Activated CD4-positive, alpha-beta T cell treated with anti-CD3 and anti-CD28 coated beads for 36 hours (primary cell): ENCODE results near the gene PNMA5. TPM values are rescaled to one million over a fixed set of nuclear protein-coding genes. Genes with fewer than 3 reads are reported as not detected.
"Not testable (repeated sequence)": the region's sequence is repeated elsewhere in the genome, so short reads cannot be mapped to it uniquely, and the experiment has no call there.

ENCODE experiments used
- ATAC-seq: fragments of 200-7000 bp; cut with Tn5 transposase; one replicate; pipeline ENCODE4 v1.10.0; 2021; ENCODE audit warnings: mild to moderate bottlenecking, moderate library complexity
- CTCF ChIA-PET: fragments of 350-600 bp; sonication (Branson Sonifier 250); formaldehyde crosslinking; loops from one replicate; lab custom pipeline; 2021; ENCODE audit warnings: antibody characterized with exemption; lab: Charles Lee
- POLR2A ChIA-PET: fragments of 350-600 bp; sonication (Branson Sonifier 250); formaldehyde crosslinking; loops from one replicate; lab custom pipeline; 2021; ENCODE audit warnings: antibody characterized with exemption, inconsistent platforms; lab: Charles Lee
- DNase-seq: peaks from one replicate; pipeline ENCODE4 v3.0.0-alpha.2; 2020
- H3K27ac Mint-ChIP-seq: one replicate; pipeline ENCODE4 v1.8.0; 2021; ENCODE audit warnings: mixed read lengths
- H3K27me3 Mint-ChIP-seq: one replicate; pipeline ENCODE4 v1.8.0; 2021; ENCODE audit warnings: mixed read lengths
- H3K36me3 Mint-ChIP-seq: one replicate; pipeline ENCODE4 v1.8.0; 2021; ENCODE audit warnings: low read depth, mixed read lengths
- H3K4me1 Mint-ChIP-seq: one replicate; pipeline ENCODE4 v1.8.0; 2021; ENCODE audit warnings: mixed read lengths
- H3K4me3 Mint-ChIP-seq: one replicate; pipeline ENCODE4 v1.8.0; 2021; ENCODE audit warnings: mild to moderate bottlenecking, moderate library complexity, mixed read lengths
- H3K9me3 Mint-ChIP-seq: one replicate; pipeline ENCODE4 v1.8.0; 2021; ENCODE audit warnings: low read depth, mixed read lengths
- intact Hi-C, 2 experiments: fragments of 100-400 bp; cut with DNase I in 1 of 2; cut with micrococcal nuclease in 1 of 2; formaldehyde crosslinking; loops; one replicate each; pipeline versions ENCODE4 v1.14.2 to v1.15.1; 2022 to 2024; cut with DNase I, micrococcal nuclease
- total RNA-seq, 2 experiments: library from RNA; stranded (reverse); gene quantifications; one replicate each; pipeline ENCODE4 v1.2.3, GENCODE V29; 2021

PNMA5 gene
- total RNA-seq, 2 experiments from 2014 or later, result 0.05 TPM; not detected in 1

- H3K4me1 Mint-ChIP-seq, result peaks cover 5% of the 10 kb centered on the region
- ChIA-PET POLR2A (no interaction called here), CTCF (no interaction called here)
- no peaks in the 10 kb centered on the region for H3K9me3 Mint-ChIP-seq
- no peak overlapping the region for H3K27ac Mint-ChIP-seq
- ATAC-seq (no peak), DNase-seq (no peak)
- intact Hi-C loops, result no loop called here
- no peaks in the 10 kb centered on the region for H3K27me3 Mint-ChIP-seq
- H3K36me3 Mint-ChIP-seq, result no peaks in the 10 kb centered on the region
- H3K4me3 Mint-ChIP-seq, result no peak overlapping the region
Measured at GRCh38 chrX:152997337-152997736, 3.4 kb upstream of the PNMA5 start.

- ChIA-PET CTCF (no interaction called here), POLR2A (no interaction called here)
- intact Hi-C loops, result no loop called here
- H3K36me3 Mint-ChIP-seq, result no peaks in the 10 kb centered on the region
- no peak overlapping the region for H3K27ac Mint-ChIP-seq
- H3K27me3 Mint-ChIP-seq, result no peaks in the 10 kb centered on the region
- no peaks in the 10 kb centered on the region for H3K9me3 Mint-ChIP-seq
- no peak for DNase-seq
- ATAC-seq, result no peak
- H3K4me1 Mint-ChIP-seq, result peaks cover under 1% of the 10 kb centered on the region
- no peak overlapping the region for H3K4me3 Mint-ChIP-seq
Measured at GRCh38 chrX:152992115-152992514, 1.8 kb downstream of the PNMA5 start.

GRCh38 chrX:152991123-152991522 lies 2.8 kb downstream of the PNMA5 start:
- no peak overlapping the region for H3K27ac Mint-ChIP-seq
- no peaks in the 10 kb centered on the region for H3K4me1 Mint-ChIP-seq
- no peaks in the 10 kb centered on the region for H3K36me3 Mint-ChIP-seq
- H3K27me3 Mint-ChIP-seq, result no peaks in the 10 kb centered on the region
- H3K4me3 Mint-ChIP-seq, result no peak overlapping the region
- no peak for ATAC-seq
- POLR2A ChIA-PET, result no interaction called here
- no peaks in the 10 kb centered on the region for H3K9me3 Mint-ChIP-seq
- intact Hi-C loops, result no loop called here
- CTCF ChIA-PET, result no interaction called here
- DNase-seq, result no peak

- DNase-seq, result peak; percentile 5
- H3K4me1 Mint-ChIP-seq, result no peaks in the 10 kb centered on the region
- peak; percentile 53 for ATAC-seq
- H3K27me3 Mint-ChIP-seq, result no peaks in the 10 kb centered on the region
- ChIA-PET POLR2A (no interaction called here), CTCF (no interaction called here)
- no peaks in the 10 kb centered on the region for H3K36me3 Mint-ChIP-seq
- no peaks in the 10 kb centered on the region for H3K9me3 Mint-ChIP-seq
- intact Hi-C loops, result no loop called here
- no peak overlapping the region for H3K4me3 Mint-ChIP-seq
- H3K27ac Mint-ChIP-seq, result no peak overlapping the region
Measured at GRCh38 chrX:152989292-152989658, 4.6 kb downstream of the PNMA5 start.

- ATAC-seq (no peak), DNase-seq (no peak)
- H3K27ac Mint-ChIP-seq, result no peak overlapping the region
- POLR2A ChIA-PET, result no interaction called here
- no peaks in the 10 kb centered on the region for H3K4me1 Mint-ChIP-seq
- no peaks in the 10 kb centered on the region for H3K27me3 Mint-ChIP-seq
- H3K4me3 Mint-ChIP-seq, result no peak overlapping the region
- H3K36me3 Mint-ChIP-seq, result no peaks in the 10 kb centered on the region
- H3K9me3 Mint-ChIP-seq, result no peaks in the 10 kb centered on the region
- CTCF ChIA-PET, result no interaction called here
- intact Hi-C loops, result no loop called here
Measured at GRCh38 chrX:152988536-152989291, 5.2 kb downstream of the PNMA5 start.

- H3K4me3 Mint-ChIP-seq, result no peak overlapping the region
- DNase-seq, result no peak
- H3K27ac Mint-ChIP-seq, result no peak overlapping the region
- H3K4me1 Mint-ChIP-seq, result no peaks in the 10 kb centered on the region
- H3K36me3 Mint-ChIP-seq, result no peaks in the 10 kb centered on the region
- ChIA-PET POLR2A (no interaction called here), CTCF (no interaction called here)
- no peaks in the 10 kb centered on the region for H3K27me3 Mint-ChIP-seq
- no peak for ATAC-seq
- no peaks in the 10 kb centered on the region for H3K9me3 Mint-ChIP-seq
- intact Hi-C loops, result no loop called here
Measured at GRCh38 chrX:152987801-152988200, 6.1 kb downstream of the PNMA5 start.

- H3K4me1 Mint-ChIP-seq, CTCF ChIA-PET, intact Hi-C loops, POLR2A ChIA-PET, H3K27me3 Mint-ChIP-seq, H3K9me3 Mint-ChIP-seq, H3K36me3 Mint-ChIP-seq, H3K27ac Mint-ChIP-seq, DNase-seq, ATAC-seq, H3K4me3 Mint-ChIP-seq: not testable (repeated sequence)
Measured at GRCh38 chrX:152987156-152987555, 6.8 kb downstream of the PNMA5 start.

GRCh38 chrX:152985383-152985782 lies 8.5 kb downstream of the PNMA5 start:
- H3K27me3 Mint-ChIP-seq, POLR2A ChIA-PET, H3K9me3 Mint-ChIP-seq, intact Hi-C loops, ATAC-seq, H3K27ac Mint-ChIP-seq, CTCF ChIA-PET, H3K4me3 Mint-ChIP-seq, H3K4me1 Mint-ChIP-seq, DNase-seq, H3K36me3 Mint-ChIP-seq: not testable (repeated sequence)

GRCh38 chrX:152968193-152968592 lies 25.7 kb downstream of the PNMA5 start:
- no peaks in the 10 kb centered on the region for H3K36me3 Mint-ChIP-seq
- ChIA-PET CTCF (no interaction called here), POLR2A (no interaction called here)
- H3K4me3 Mint-ChIP-seq, result no peak overlapping the region
- H3K9me3 Mint-ChIP-seq, result no peaks in the 10 kb centered on the region
- ATAC-seq (no peak), DNase-seq (no peak)
- no peaks in the 10 kb centered on the region for H3K27me3 Mint-ChIP-seq
- no peaks in the 10 kb centered on the region for H3K4me1 Mint-ChIP-seq
- intact Hi-C loops, result no loop called here
- H3K27ac Mint-ChIP-seq, result no peak overlapping the region

- Mint-ChIP-seq H3K36me3 (no peaks in the 10 kb centered on the region), H3K9me3 (no peaks in the 10 kb centered on the region), H3K4me3 (no peak overlapping the region), H3K27ac (no peak overlapping the region), H3K27me3 (no peaks in the 10 kb centered on the region), H3K4me1 (peaks cover 6% of the 10 kb centered on the region)
- intact Hi-C loops, result no loop called here
- DNase-seq (no peak), ATAC-seq (no peak)
- CTCF ChIA-PET, result interaction anchor here (0.6 to 1.8 kb wide), 6 partner anchors 16 to 1644 kb away, joined by 3 to 9 read pairs (median 3); no protein-coding TSS in a partner anchor
- POLR2A ChIA-PET, result no interaction called here
Measured at GRCh38 chrX:152960115-152960514, 33.8 kb downstream of the PNMA5 start.

GRCh38 chrX:152959626-152960025 lies 34.3 kb downstream of the PNMA5 start:
- Mint-ChIP-seq H3K4me3 (no peak overlapping the region), H3K27ac (no peak overlapping the region), H3K9me3 (no peaks in the 10 kb centered on the region), H3K4me1 (peaks cover 6% of the 10 kb centered on the region), H3K36me3 (no peaks in the 10 kb centered on the region), H3K27me3 (no peaks in the 10 kb centered on the region)
- ATAC-seq (no peak), DNase-seq (no peak)
- intact Hi-C loops, result loop anchor here (1.0 to 5.0 kb wide), 8 partner anchors 73 to 708 kb away; partner anchors contain the start of genes CCNQ (in 1 of the 2), HAUS7 (in 1 of the 2) and ZNF275 (in 1 of the 2)
- POLR2A ChIA-PET, result no interaction called here
- CTCF ChIA-PET, result interaction anchor here (0.6 to 1.8 kb wide), 5 partner anchors 16 to 1644 kb away, joined by 3 to 9 read pairs (median 3); no protein-coding TSS in a partner anchor
